Calu3 (cell line): ENCODE data around the gene PAK1. TPM values are rescaled to one million over a fixed set of nuclear protein-coding genes. Genes with fewer than 3 reads are reported as not detected.
A peak's percentile ranks its signal among the peaks of the same experiment; 100 is the strongest.

Experiments
- BruUV-seq: library from RNA; stranded (reverse); fragments of 400-500 nt; replicated peaks from 2 replicates; lab custom pipeline; 2021; lab: Mats Ljungman, UMichigan
- CTCF ChIA-PET: fragments of 300-600 bp; sonication (Branson Sonifier 250); formaldehyde crosslinking; loops from one replicate; lab custom pipeline; 2022; ENCODE audit warnings: antibody characterized with exemption; lab: Charles Lee
- DNase-seq: peaks from one replicate; pipeline ENCODE4 v3.0.0; 2022
- H3K27ac Mint-ChIP-seq: one replicate; pipeline ENCODE4 v1.8.0; 2022; ENCODE audit warnings: mixed read lengths; ENCODE audit not compliant: unreplicated experiment
- H3K27me3 Mint-ChIP-seq: one replicate; pipeline ENCODE4 v1.8.0; 2022; ENCODE audit warnings: mixed read lengths; ENCODE audit not compliant: unreplicated experiment
- H3K36me3 Mint-ChIP-seq: one replicate; pipeline ENCODE4 v1.8.0; 2022; ENCODE audit warnings: mild to moderate bottlenecking, moderate library complexity, mixed read lengths; ENCODE audit not compliant: insufficient read depth, unreplicated experiment
- H3K4me1 Mint-ChIP-seq: one replicate; pipeline ENCODE4 v1.8.0; 2022; ENCODE audit warnings: mild to moderate bottlenecking, low read depth, mixed read lengths; ENCODE audit not compliant: unreplicated experiment
- H3K4me3 Mint-ChIP-seq: one replicate; pipeline ENCODE4 v1.8.0; 2022; ENCODE audit warnings: mild to moderate bottlenecking, low read depth, moderate library complexity, mixed read lengths; ENCODE audit not compliant: unreplicated experiment
- H3K9me3 Mint-ChIP-seq: one replicate; pipeline ENCODE4 v1.8.0; 2022; ENCODE audit warnings: low read depth, mixed read lengths; ENCODE audit not compliant: unreplicated experiment
- intact Hi-C: fragments of 100-400 bp; cut with micrococcal nuclease; formaldehyde crosslinking; loops from one replicate; pipeline ENCODE4 v1.10.0; 2022; ENCODE audit not compliant: unreplicated experiment
- total RNA-seq: library from RNA; stranded (reverse); gene quantifications from 2 replicates; pipeline ENCODE4 v1.2.3, GENCODE V29; 2022
- TF ChIP-seq, protein P1 (sequence below): fragments of 200-600 bp; IDR thresholded peaks from one replicate; pipeline ENCODE4 v1.8.0; 2022; ENCODE audit warnings: antibody characterized with exemption; ENCODE audit not compliant: unreplicated experiment

PAK1 gene
- total RNA-seq, 1 experiment from 2014 or later, result 58.5 TPM

GRCh38 chr11:77467993-77468392 lies 5.9 kb downstream of the PAK1 start:
- CTCF ChIA-PET, result no interaction called here

DNA sequence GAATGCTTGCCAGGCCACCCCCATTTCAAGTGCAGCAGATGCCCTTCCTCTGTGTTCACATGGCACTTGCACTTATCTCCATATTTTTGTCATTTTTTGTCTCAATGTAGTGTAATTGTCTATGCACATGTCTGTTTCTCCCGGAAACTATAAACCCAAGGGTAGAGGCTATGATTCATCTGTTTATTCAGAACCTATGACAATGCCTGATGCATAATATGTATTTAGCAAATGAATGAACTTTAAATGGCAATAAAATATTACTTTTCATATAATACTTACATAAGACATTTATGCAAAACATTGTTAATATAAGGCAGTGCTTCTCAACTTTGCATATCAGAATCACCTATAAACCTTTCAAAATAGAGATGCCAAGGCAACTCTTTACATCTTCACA lies 6.7 kb downstream of the PAK1 start:
- no peaks in the 10 kb centered on the region for H3K27me3 Mint-ChIP-seq
- peaks cover 57% of the 10 kb centered on the region for H3K4me1 Mint-ChIP-seq
- no TSS peak for BruUV-seq
- intact Hi-C loops, result no loop called here
- TF ChIP-seq, protein P1, sequence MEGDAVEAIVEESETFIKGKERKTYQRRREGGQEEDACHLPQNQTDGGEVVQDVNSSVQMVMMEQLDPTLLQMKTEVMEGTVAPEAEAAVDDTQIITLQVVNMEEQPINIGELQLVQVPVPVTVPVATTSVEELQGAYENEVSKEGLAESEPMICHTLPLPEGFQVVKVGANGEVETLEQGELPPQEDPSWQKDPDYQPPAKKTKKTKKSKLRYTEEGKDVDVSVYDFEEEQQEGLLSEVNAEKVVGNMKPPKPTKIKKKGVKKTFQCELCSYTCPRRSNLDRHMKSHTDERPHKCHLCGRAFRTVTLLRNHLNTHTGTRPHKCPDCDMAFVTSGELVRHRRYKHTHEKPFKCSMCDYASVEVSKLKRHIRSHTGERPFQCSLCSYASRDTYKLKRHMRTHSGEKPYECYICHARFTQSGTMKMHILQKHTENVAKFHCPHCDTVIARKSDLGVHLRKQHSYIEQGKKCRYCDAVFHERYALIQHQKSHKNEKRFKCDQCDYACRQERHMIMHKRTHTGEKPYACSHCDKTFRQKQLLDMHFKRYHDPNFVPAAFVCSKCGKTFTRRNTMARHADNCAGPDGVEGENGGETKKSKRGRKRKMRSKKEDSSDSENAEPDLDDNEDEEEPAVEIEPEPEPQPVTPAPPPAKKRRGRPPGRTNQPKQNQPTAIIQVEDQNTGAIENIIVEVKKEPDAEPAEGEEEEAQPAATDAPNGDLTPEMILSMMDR, result no peak
- H3K4me3 Mint-ChIP-seq, result no peak overlapping the region
- peak overlapping the region; percentile 5 for H3K27ac Mint-ChIP-seq
- DNase-seq, result no peak
- CTCF ChIA-PET, result interaction anchor here (0.5 kb wide), 1 partner anchor 159 kb away, joined by 3 read pairs; no protein-coding TSS in a partner anchor
- H3K36me3 Mint-ChIP-seq, result peaks cover 8% of the 10 kb centered on the region
- H3K9me3 Mint-ChIP-seq, result no peaks in the 10 kb centered on the region

More at GRCh38 chr11:77467993-77468392, 5.9 kb downstream of the PAK1 start:
- Mint-ChIP-seq H3K36me3 (peaks cover 15% of the 10 kb centered on the region), H3K4me3 (no peak overlapping the region), H3K4me1 (peaks cover 59% of the 10 kb centered on the region), H3K9me3 (no peaks in the 10 kb centered on the region), H3K27ac (no peak overlapping the region), H3K27me3 (no peaks in the 10 kb centered on the region)
- TF ChIP-seq, protein P1, result no peak
- intact Hi-C loops, result no loop called here
- DNase-seq, result no peak
- BruUV-seq, result no TSS peak

DNA sequence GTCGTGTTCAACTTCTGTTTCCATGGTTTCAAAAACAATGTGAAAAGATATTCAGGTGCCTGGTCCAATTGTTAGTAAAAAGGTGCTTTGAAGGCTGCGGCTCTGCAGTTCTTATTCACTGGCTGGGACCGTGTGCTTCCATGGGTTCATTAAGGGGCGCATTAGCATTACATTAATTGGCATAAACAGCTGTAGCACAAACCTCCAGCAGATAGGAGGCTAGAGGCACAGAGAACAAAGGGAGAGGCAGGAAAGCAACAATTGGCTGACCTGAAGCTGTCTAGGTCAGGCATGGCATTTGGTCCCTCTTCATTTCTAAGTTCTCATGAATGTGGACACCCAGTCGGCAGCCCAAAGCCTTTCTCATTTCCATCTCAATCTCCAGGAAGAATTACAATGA lies 16.6 kb downstream of the PAK1 start:
- BruUV-seq, result no TSS peak
- Mint-ChIP-seq H3K4me1 (peaks cover 19% of the 10 kb centered on the region), H3K27me3 (no peaks in the 10 kb centered on the region), H3K27ac (no peak overlapping the region), H3K9me3 (no peaks in the 10 kb centered on the region), H3K4me3 (no peak overlapping the region), H3K36me3 (no peaks in the 10 kb centered on the region)
- CTCF ChIA-PET, result interaction anchor here (0.5 kb wide), 1 partner anchor 16 kb away, joined by 4 read pairs; no protein-coding TSS in a partner anchor
- intact Hi-C loops, result no loop called here
- TF ChIP-seq, protein P1, result no peak
- no peak for DNase-seq

GRCh38 chr11:77455740-77456139 lies 18.2 kb downstream of the PAK1 start:
- no peaks in the 10 kb centered on the region for H3K27me3 Mint-ChIP-seq

More at GRCh38 chr11:77455740-77456139, 18.2 kb downstream of the PAK1 start:
- intact Hi-C loops, result no loop called here
- Mint-ChIP-seq H3K4me3 (no peak overlapping the region), H3K4me1 (peaks cover 19% of the 10 kb centered on the region), H3K27ac (no peak overlapping the region), H3K9me3 (no peaks in the 10 kb centered on the region), H3K36me3 (no peaks in the 10 kb centered on the region)
- CTCF ChIA-PET, result interaction anchor here (0.6 kb wide), 1 partner anchor 132 kb away, joined by 4 read pairs; no protein-coding TSS in a partner anchor
- TF ChIP-seq, protein P1, result no peak
- no TSS peak for BruUV-seq
- DNase-seq, result no peak
